Uterus (tissue), 4 donors: Measurements from ENCODE around the gene CDK15. TPM values are rescaled to one million over a fixed set of nuclear protein-coding genes. Genes with fewer than 3 reads are reported as not detected.

Source experiments
- DNase-seq, 2 donors: peaks; one replicate each; pipeline ENCODE4 v3.0.0-alpha.2; 2019 to 2020
- H3K27ac ChIP-seq, 2 donors: fragments of 200-600 bp; sonication (generic); 1 replicate in 1 of 2; 2 replicates in 1 of 2; pipeline ENCODE4 v1.5.1; 2016 to 2018
- H3K27me3 ChIP-seq, 2 donors: fragments of 200-600 bp; sonication (generic); one replicate each; pipeline ENCODE4 v1.5.1; 2018 to 2019; ENCODE audit warnings: control low read depth in 1 of 2
- H3K36me3 ChIP-seq, 2 donors: fragments of 200-600 bp; sonication (generic); one replicate each; pipeline ENCODE4 v1.5.1; 2019; ENCODE audit warnings: control low read depth in 1 of 2
- H3K4me1 ChIP-seq, 2 donors: fragments of 200-600 bp; sonication (generic); one replicate each; pipeline ENCODE4 v1.5.1; 2018 to 2019; ENCODE audit warnings: control low read depth in 1 of 2
- H3K4me3 ChIP-seq, 2 donors: fragments of 200-600 bp; sonication (generic); 1 replicate in 1 of 2; 2 replicates in 1 of 2; pipeline ENCODE4 v1.5.1; 2018 to 2019; ENCODE audit warnings: mild to moderate bottlenecking in 1 of 2
- H3K9me3 ChIP-seq, 2 donors: fragments of 200-600 bp; sonication (generic); one replicate each; pipeline ENCODE4 v1.5.1; 2019; ENCODE audit warnings: control low read depth in 1 of 2
- CTCF ChIP-seq, 4 experiments: fragments of 200-600 bp in 2 of 4; fragments of 450-650 bp in 2 of 4; sonication (generic) in 2 of 4; IDR thresholded peaks; one replicate each; pipeline ENCODE4 v1.5.1; 2016 to 2019; ENCODE audit warnings: antibody characterized with exemption in 4 of 4, mild to moderate bottlenecking in 2 of 4, moderate library complexity in 1 of 4
- POLR2A ChIP-seq, 2 donors: fragments of 450-650 bp; IDR thresholded peaks; one replicate each; pipeline ENCODE4 v1.6.1; 2016; ENCODE audit warnings: antibody characterized with exemption in 2 of 2, mild to moderate bottlenecking in 1 of 2, moderate library complexity in 1 of 2
- intact Hi-C: fragments of 100-400 bp; cut with DNase I; formaldehyde crosslinking; loops from one replicate; pipeline ENCODE4 v1.15.1; 2023; ENCODE audit warnings: low total_unique reads
- total RNA-seq, 4 donors: library from RNA; depleted of rRNA in 3 of 4; stranded (reverse); fragments of >200 nt in 3 of 4; gene quantifications; one replicate each; pipeline versions ENCODE4 v1.1.0 to v1.2.4, GENCODE V29; 2014 to 2023
- donor health status: DM: yes; HTN: yes; CAD: no.

The CDK15 gene
- total RNA-seq, 4 donors from 2014 or later: 0.55 to 6.9 (median 0.88) TPM; not detected in 1

GRCh38 chr2:201906777-201907562 lies 100.6 kb downstream of the CDK15 start:
- TF ChIP-seq POLR2A (IDR thresholded peaks at IDR 0.05) (no peak), CTCF (IDR thresholded peaks at IDR 0.05) (no peak)
- Histone ChIP-seq H3K4me3 (no peak overlapping the region), H3K36me3 (no peaks in the 10 kb centered on the region), H3K27ac (no peak overlapping the region), H3K9me3 (no peaks in the 10 kb centered on the region), H3K27me3 (no peaks in the 10 kb centered on the region), H3K4me1 (no peaks in the 10 kb centered on the region)
- intact Hi-C loops: no loop called here
- DNase-seq: no peak

- H3K4me1 ChIP-seq: no peaks in the 10 kb centered on the region
- H3K9me3 ChIP-seq: no peaks in the 10 kb centered on the region
- DNase-seq: no peak
- TF ChIP-seq CTCF (IDR thresholded peaks at IDR 0.05): no peak
- no peak for TF ChIP-seq POLR2A (IDR thresholded peaks at IDR 0.05)
- no peak overlapping the region for H3K27ac ChIP-seq
- intact Hi-C loops: no loop called here
- no peaks in the 10 kb centered on the region for H3K27me3 ChIP-seq
- no peaks in the 10 kb centered on the region for H3K36me3 ChIP-seq
- no peak overlapping the region for H3K4me3 ChIP-seq
Measured at GRCh38 chr2:201907563-201907881, 101.2 kb downstream of the CDK15 start.

GRCh38 chr2:201908901-201909300 lies 102.6 kb downstream of the CDK15 start:
- intact Hi-C loops: no loop called here
- TF ChIP-seq CTCF (IDR thresholded peaks at IDR 0.05): no peak
- no peak for TF ChIP-seq POLR2A (IDR thresholded peaks at IDR 0.05)
- H3K27ac ChIP-seq: no peak overlapping the region

GRCh38 chr2:201909348-201909747 lies 103.0 kb downstream of the CDK15 start:
- TF ChIP-seq CTCF (IDR thresholded peaks at IDR 0.05) (no peak), POLR2A (IDR thresholded peaks at IDR 0.05) (no peak)
- intact Hi-C loops: no loop called here
- H3K4me1 ChIP-seq: no peaks in the 10 kb centered on the region
- DNase-seq: no peak
- H3K27me3 ChIP-seq: no peaks in the 10 kb centered on the region
- H3K4me3 ChIP-seq: no peak overlapping the region
- H3K27ac ChIP-seq: no peak overlapping the region
- no peaks in the 10 kb centered on the region for H3K36me3 ChIP-seq
- no peaks in the 10 kb centered on the region for H3K9me3 ChIP-seq

More at GRCh38 chr2:201908901-201909300, 102.6 kb downstream of the CDK15 start:
- no peak for DNase-seq
- no peaks in the 10 kb centered on the region for H3K27me3 ChIP-seq
- no peak overlapping the region for H3K4me3 ChIP-seq
- no peaks in the 10 kb centered on the region for H3K36me3 ChIP-seq
- H3K9me3 ChIP-seq: no peaks in the 10 kb centered on the region
- H3K4me1 ChIP-seq: no peaks in the 10 kb centered on the region

- Histone ChIP-seq H3K4me1 (no peaks in the 10 kb centered on the region), H3K36me3 (no peaks in the 10 kb centered on the region), H3K27me3 (no peaks in the 10 kb centered on the region), H3K4me3 (no peak overlapping the region), H3K9me3 (no peaks in the 10 kb centered on the region), H3K27ac (no peak overlapping the region)
- TF ChIP-seq CTCF (IDR thresholded peaks at IDR 0.05) (no peak), POLR2A (IDR thresholded peaks at IDR 0.05) (no peak)
- no peak for DNase-seq
- intact Hi-C loops: no loop called here
Measured at GRCh38 chr2:201909961-201910361, 103.6 kb downstream of the CDK15 start.
